NCI-H526 (cell line): ENCODE results near the gene XPNPEP3.

Source experiments
- DNase-seq, 2 experiments: peaks; one replicate each; lab custom pipeline; 2025; lab: John Stamatoyannopoulos, UW

Gene XPNPEP3

GRCh38 chr22:40950962-40951794 is 94.2 kb downstream of the XPNPEP3 start, which contains the start of gene RBX1:
TSS of gene RBX1 (plus strand) at chr22:40951378. CDS start at chr22:40951399, 21 bp downstream.
- DNase-seq = peak; percentile 92 to 96

DNA sequence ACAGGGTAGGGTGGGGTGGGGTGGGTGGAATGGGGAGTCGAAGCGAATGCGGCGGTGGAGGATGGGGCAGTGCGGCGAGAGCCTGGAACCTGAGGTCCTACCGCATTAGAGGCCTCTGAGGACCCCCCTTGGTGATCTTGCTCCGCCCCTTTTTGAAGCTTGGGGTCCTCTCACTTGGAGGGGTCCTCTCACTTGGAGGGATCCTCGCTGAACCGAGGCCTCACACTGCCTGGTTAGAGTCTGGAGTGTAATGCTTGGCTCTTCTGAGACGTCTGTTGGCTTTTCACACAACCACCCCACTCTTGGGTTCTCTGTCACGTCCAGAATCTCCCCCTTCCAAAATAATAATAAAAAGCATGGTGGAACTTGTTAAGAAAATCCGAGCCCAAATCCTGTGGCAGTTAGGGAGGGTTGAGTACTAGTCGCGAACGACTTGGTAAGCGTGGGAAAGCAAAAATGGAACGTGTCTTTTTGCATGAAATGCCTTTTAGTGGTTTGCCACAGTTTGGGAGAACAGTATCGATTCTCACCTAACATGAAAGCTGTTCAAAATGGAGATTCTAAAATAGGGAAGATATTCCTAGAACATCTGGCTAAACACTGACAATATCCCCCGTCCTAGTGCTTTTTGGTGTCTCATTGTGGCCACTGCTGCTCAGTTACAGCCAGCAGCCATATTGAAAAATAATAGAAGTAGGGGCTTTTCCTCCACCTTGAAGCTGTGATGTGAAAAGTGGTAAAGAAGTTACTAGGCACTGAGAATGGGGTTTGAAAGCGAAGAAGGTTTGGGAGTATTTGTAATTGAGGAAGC is 95.1 kb downstream of the XPNPEP3 start:
- DNase-seq = no peak

GRCh38 chr22:40953471-40953870 is 96.5 kb downstream of the XPNPEP3 start:
- no peak for DNase-seq

- no peak for DNase-seq
These were observed 97.2 kb downstream of the XPNPEP3 start for GRCh38 chr22:40954113-40954512.

- DNase-seq = no peak
These were observed 98.6 kb downstream of the XPNPEP3 start for GRCh38 chr22:40955571-40955970.

DNA sequence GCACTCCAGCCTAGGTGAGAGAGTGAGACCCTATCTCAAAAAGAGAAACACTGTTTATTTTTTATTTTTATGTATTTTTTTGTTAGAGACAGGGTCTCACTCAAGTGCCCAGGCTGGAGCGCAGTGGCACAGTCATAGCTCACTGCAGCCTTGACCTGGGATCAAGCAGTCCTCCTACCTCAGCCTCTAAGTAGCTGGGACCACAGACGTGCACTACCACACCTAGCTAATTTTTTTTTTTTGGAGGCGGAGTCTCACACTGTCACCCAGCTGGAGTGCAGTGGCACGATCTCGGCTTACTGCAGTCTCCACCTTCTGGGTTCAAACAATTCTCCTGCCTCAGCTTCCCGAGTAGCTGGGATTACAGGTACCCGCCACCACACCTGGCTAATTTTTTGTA is 100.7 kb downstream of the XPNPEP3 start:
- DNase-seq = no peak

DNA sequence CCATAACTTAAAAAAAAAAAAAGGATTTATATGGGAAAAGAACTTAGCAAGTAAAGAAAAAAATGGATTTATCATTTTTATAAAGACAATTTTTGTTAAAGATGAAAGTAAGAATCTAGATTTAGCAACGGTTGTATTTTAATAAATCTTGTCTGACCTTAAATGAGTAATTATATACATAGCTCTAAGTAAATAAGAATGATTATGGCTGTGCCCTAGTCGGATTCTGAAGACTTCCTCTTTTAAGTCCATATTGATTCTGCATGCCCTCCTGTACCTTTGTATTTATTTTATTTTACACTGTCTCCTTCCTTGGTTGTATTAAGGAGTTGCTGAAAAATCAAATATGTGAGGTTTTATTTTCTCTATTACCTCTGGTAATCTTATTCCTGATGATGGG is 101.4 kb downstream of the XPNPEP3 start:
- no peak for DNase-seq

DNA sequence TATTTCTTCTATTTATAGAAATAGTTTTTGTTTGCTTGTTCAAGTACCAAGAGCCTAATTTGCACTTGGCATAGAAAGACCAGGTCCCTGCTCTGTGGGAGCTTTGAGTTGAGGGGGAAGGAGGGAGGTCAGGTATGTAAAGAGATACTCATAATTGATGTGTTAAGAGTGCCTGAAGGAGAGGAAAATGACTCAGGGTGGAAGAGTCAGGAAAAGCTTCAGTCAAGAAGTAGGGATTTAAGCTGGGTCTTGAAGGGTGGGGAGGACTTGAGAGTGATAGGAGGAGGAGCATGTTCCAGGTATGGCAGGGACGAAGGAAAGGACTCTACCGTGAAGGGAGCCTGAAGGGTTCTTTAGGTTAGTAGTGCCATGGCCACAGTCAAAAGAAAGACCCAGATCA is 103.2 kb downstream of the XPNPEP3 start:
- no peak for DNase-seq

DNA sequence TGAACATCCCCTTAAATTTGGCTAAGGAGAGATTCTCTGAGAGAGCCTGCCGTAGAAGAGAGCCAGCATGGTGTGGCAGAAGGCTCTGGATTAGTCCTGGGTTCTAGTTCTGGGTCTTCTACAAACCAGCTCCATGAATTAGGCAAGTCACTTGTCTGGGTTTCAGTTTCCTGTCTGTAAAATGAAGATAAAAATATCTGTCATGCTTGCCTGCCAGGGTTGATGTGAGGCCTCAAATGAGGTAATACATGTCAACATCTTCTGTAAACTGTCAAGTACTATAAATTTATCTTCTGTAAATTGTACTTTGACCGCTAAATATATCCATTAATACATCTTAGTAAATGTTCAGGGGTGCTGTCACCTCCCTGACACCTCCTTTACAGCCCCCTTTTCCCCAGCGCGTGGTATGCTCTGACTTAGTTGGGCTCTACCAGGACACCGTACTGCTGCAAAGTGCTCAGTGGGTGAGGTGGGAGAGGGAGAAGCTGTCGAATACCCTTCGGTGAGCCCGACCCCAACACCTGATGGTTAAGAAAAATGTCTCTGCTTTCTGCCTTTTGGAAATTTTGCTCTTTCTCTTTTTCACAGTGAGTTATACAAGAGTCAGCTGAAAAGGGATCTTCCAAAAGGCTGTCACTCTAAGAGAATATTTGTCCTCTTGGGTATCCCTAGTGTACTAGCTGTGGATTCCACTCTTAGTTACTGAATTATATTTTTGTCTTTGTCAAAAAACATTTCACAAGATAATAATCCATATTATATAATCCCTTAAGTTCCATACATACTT is 109.2 kb downstream of the XPNPEP3 start:
- no peak for DNase-seq

- DNase-seq = no peak
These were observed 109.8 kb downstream of the XPNPEP3 start for GRCh38 chr22:40966726-40967085.

- no peak for DNase-seq
These were observed 110.3 kb downstream of the XPNPEP3 start for GRCh38 chr22:40967111-40967760.

DNA sequence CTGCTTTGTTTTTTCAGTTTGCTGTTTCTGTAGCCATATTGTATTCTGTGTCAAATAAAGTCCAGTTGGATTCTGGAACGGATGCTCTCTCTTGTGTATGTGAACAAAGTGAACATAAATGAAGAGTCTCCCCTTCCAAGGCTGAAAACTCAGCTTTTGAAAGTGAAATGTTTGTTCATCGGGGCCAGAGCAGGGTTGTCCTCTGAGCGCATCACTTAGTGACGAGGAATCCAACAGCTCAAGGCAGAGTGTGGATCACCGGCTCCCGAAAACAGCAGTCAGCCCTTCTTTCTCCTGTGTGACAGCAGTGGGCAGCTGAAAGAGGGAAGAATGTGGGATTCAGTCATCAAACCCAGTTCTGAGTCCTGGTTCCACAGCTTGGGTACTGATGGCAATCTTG is 115.6 kb downstream of the XPNPEP3 start:
- no peak for DNase-seq

DNA sequence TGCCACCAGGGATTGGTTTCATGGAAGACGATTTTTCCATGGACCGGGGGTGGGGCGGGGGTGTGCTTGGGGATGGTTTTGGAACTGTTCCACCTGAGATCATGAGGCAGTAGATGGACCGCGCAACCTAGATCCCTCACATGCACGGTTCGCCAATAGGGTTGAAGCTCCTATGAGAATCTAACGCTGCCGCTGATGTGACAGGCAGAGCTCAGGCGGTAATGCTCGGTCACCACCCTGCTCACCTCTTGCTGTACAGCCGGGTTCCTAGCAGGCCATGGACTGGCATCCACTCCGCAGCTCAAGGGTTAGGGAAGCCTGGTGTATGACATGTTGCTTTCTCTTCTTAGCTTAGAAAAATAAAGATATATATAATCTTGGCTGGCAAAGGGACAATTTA is 116.2 kb downstream of the XPNPEP3 start:
- DNase-seq = no peak

DNA sequence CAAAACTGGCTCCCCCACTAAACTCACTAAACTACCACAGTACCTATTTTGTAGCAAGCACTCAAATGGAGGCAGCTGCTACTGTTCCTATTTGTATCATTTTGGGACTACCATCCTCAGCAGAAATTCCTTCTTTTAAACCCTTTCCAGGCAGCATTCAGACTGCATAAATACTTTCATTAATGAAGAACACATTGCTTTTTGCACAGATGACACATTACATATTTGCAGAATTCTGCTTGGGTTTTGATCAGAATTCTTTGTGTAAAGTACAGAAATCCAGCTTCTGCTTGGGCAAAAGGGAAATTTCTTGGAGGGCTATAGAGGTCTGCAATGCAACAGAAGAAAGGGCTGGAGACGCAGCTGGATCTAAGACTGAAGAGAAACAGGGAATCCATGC is 118.4 kb downstream of the XPNPEP3 start:
- no peak for DNase-seq

DNA sequence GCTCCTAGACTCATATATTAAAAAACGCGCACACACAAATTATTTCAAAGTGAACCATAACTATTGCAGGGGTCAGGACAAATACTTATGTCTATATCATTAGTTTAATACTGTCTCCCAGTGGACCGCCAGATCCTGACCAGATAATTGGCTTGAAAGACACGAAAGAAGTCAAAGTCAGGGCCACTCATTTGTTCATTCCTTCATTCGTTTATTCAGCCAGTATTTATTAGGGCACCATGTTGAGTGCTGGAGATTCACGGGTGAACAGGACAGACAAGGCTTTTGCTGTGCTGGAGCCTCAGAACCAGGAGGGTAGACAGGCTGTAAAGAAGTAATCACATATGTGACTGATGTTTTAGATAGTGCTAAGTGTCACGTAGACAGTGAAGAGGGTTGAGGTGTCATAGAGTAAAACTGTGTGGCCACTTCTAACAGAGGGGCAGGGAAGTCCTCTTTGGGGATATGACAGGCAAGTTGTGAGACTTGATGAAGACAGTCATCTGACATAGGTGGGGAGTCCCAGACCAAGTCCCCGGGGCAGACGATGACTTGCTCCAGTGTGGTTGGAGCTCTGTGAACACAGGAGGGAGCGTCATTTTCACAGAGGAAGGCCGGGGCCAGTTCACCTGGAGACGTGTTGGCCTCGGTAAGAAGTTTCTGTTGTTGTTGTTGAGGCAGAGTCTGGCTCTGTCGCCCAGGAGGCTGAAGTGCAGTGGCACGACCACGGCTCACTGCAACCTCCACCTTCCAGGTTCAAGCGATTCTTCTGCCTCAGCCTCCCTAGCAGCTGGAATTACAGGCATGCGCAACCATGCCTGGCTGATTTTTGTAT is 120.1 kb downstream of the XPNPEP3 start:
- DNase-seq = no peak

DNA sequence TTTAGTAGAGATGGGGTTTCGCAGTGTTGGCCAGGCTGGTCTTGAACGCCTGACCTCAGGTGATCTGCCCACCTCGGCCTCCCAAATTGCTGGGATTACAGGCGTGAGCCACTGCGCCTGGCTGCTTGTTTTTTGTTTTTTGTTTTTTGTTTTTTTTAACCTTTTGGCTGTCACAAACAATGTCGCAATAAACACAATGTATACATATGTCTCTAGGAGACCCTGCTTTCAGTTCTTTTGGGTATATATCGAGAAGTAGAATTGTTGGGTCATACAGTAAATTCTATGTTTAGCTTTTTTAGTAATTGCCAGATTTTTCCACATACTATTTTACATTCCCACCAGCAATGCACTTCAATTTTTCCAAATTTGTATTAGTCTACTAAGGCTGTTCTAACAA is 122.2 kb downstream of the XPNPEP3 start:
- no peak for DNase-seq

GRCh38 chr22:40979871-40980270 is 122.9 kb downstream of the XPNPEP3 start:
- no peak for DNase-seq
